Measurements from ENCODE around the gene SMG7.

The SMG7 gene

GRCh38 chr1:183572721-183573120 lies 100.4 kb downstream of the SMG7 start:
- no peak overlapping the region for H3K4me3 ChIP-seq (ENCODE audit: low read length)
- no peak for DNase-seq (ENCODE audit: low read depth)
- TF ChIP-seq CTCF (IDR thresholded peaks at IDR 0.05; ENCODE audit: insufficient read depth, low read depth, low read length, missing control alignments) = no peak

- TF ChIP-seq CTCF (IDR thresholded peaks at IDR 0.05; ENCODE audit: insufficient read depth, low read depth, low read length, missing control alignments) = no peak
- no peak overlapping the region for H3K4me3 ChIP-seq (ENCODE audit: low read length)
- no peak for DNase-seq (ENCODE audit: low read depth)
Observed at GRCh38 chr1:183575606-183576005, 103.3 kb downstream of the SMG7 start.

GRCh38 chr1:183576537-183576936 lies 104.2 kb downstream of the SMG7 start:
- DNase-seq (ENCODE audit: low read depth) = no peak
- no peak for TF ChIP-seq CTCF (IDR thresholded peaks at IDR 0.05; ENCODE audit: insufficient read depth, low read depth, low read length, missing control alignments)
- H3K4me3 ChIP-seq (ENCODE audit: low read length) = no peak overlapping the region

GRCh38 chr1:183577897-183578465 lies 105.7 kb downstream of the SMG7 start:
- no peak for TF ChIP-seq CTCF (IDR thresholded peaks at IDR 0.05; ENCODE audit: insufficient read depth, low read depth, low read length, missing control alignments)
- no peak for DNase-seq (ENCODE audit: low read depth)
- H3K4me3 ChIP-seq (ENCODE audit: low read length) = no peak overlapping the region

GRCh38 chr1:183578856-183579255 lies 106.6 kb downstream of the SMG7 start:
- H3K4me3 ChIP-seq (ENCODE audit: low read length) = no peak overlapping the region
- no peak for DNase-seq (ENCODE audit: low read depth)
- TF ChIP-seq CTCF (IDR thresholded peaks at IDR 0.05; ENCODE audit: insufficient read depth, low read depth, low read length, missing control alignments) = no peak

- peak; percentile 43 for DNase-seq (ENCODE audit: low read depth)
Observed at GRCh38 chr1:183580281-183580682, 108.0 kb downstream of the SMG7 start.

More at GRCh38 chr1:183580281-183580682, 108.0 kb downstream of the SMG7 start:
- TF ChIP-seq CTCF (IDR thresholded peaks at IDR 0.05; ENCODE audit: insufficient read depth, low read depth, low read length, missing control alignments) = peak; percentile 37
- no peak overlapping the region for H3K4me3 ChIP-seq (ENCODE audit: low read length)
